ENCODE data around the gene NOP9.
A peak's percentile ranks its signal among the peaks of the same experiment; 100 is the strongest.

Gene NOP9

GRCh38 chr14:24304019-24304387 lies 4.4 kb downstream of the NOP9 start:
- no peak for DNase-seq (ENCODE audit: extremely low spot score, insufficient read length, low read depth)
- no peak for FAIRE-seq

- no peak for DNase-seq (ENCODE audit: extremely low spot score, insufficient read length, low read depth)
- no peak for FAIRE-seq
Observed at GRCh38 chr14:24307156-24307574, 7.5 kb downstream of the NOP9 start.

GRCh38 chr14:24307575-24308341 lies 8.1 kb downstream of the NOP9 start, which contains the start of gene CIDEB:
Gene CIDEB (minus strand): TSS chr14:24307977. CDS start chr14:24307858, 119 bp downstream.
- DNase-seq (ENCODE audit: extremely low spot score, insufficient read length, low read depth) = no peak
- FAIRE-seq = peak; percentile 84

GRCh38 chr14:24308342-24309124 lies 8.9 kb downstream of the NOP9 start:
- DNase-seq (ENCODE audit: extremely low spot score, insufficient read length, low read depth) (no peak), FAIRE-seq (no peak)

GRCh38 chr14:24309538-24310264 lies 10.1 kb downstream of the NOP9 start, which contains the start of gene LTB4R2:
Gene LTB4R2 (plus strand): TSS chr14:24310140. CDS start chr14:24310665, 525 bp downstream.
- DNase-seq (ENCODE audit: extremely low spot score, insufficient read length, low read depth) = no peak
- no peak for FAIRE-seq

- DNase-seq (ENCODE audit: extremely low spot score, insufficient read length, low read depth) = no peak
- no peak for FAIRE-seq
Observed at GRCh38 chr14:24310265-24310645, 10.6 kb downstream of the NOP9 start.

- DNase-seq (ENCODE audit: extremely low spot score, insufficient read length, low read depth) (peak; percentile 35), FAIRE-seq (peak; percentile 68)
Observed at GRCh38 chr14:24310646-24311604, 11.3 kb downstream of the NOP9 start, which contains the start of gene LTB4R. Gene LTB4R (plus strand): TSS chr14:24311502. CDS start chr14:24315652, 4,150 bp downstream.

GRCh38 chr14:24311837-24312615 lies 12.4 kb downstream of the NOP9 start:
- DNase-seq (ENCODE audit: extremely low spot score, insufficient read length, low read depth) = no peak
- no peak for FAIRE-seq

GRCh38 chr14:24312736-24313507 lies 13.3 kb downstream of the NOP9 start:
- no peak for DNase-seq (ENCODE audit: extremely low spot score, insufficient read length, low read depth)
- peak; percentile 64 for FAIRE-seq

GRCh38 chr14:24313913-24314312 lies 14.3 kb downstream of the NOP9 start:
- no peak for FAIRE-seq
- no peak for DNase-seq (ENCODE audit: extremely low spot score, insufficient read length, low read depth)

GRCh38 chr14:24314377-24315193 lies 14.9 kb downstream of the NOP9 start:
- no peak for FAIRE-seq
- no peak for DNase-seq (ENCODE audit: extremely low spot score, insufficient read length, low read depth)

- FAIRE-seq = no peak
Observed at GRCh38 chr14:24315243-24315806, 15.7 kb downstream of the NOP9 start.

GRCh38 chr14:24315807-24316596 lies 16.4 kb downstream of the NOP9 start:
- FAIRE-seq (no peak), DNase-seq (ENCODE audit: extremely low spot score, insufficient read length, low read depth) (no peak)

More at GRCh38 chr14:24315243-24315806, 15.7 kb downstream of the NOP9 start:
- DNase-seq (ENCODE audit: extremely low spot score, insufficient read length, low read depth) = no peak

GRCh38 chr14:24316597-24316950 lies 16.9 kb downstream of the NOP9 start:
- no peak for FAIRE-seq
- DNase-seq (ENCODE audit: extremely low spot score, insufficient read length, low read depth) = no peak

GRCh38 chr14:24317141-24317928 lies 17.7 kb downstream of the NOP9 start:
- FAIRE-seq (no peak), DNase-seq (ENCODE audit: extremely low spot score, insufficient read length, low read depth) (no peak)
